HepG2 (cell line): ENCODE data around the gene ATOSB. TPM values are rescaled to one million over a fixed set of nuclear protein-coding genes. Genes with fewer than 3 reads are reported as not detected.

Source experiments
- CCDC6 ChIP-seq: sonication (generic); formaldehyde crosslinking; IDR thresholded peaks from 2 replicates; pipeline ENCODE4 v1.8.1; 2022; ENCODE audit warnings: mild to moderate bottlenecking, missing genetic modification reagents, moderate library complexity
- DMAP1 ChIP-seq: IDR thresholded peaks from 2 replicates; pipeline ENCODE4 v1.6.1; 2016
- EHMT2 ChIP-seq: fragments of 200-600 bp; sonication (generic); IDR thresholded peaks from 2 replicates; pipeline ENCODE4 v1.7.0; 2017; ENCODE audit warnings: antibody characterized with exemption, low read depth, low read length, borderline replicate concordance
- GABPB1 ChIP-seq: IDR thresholded peaks from 2 replicates; pipeline ENCODE4 v1.6.1; 2016; ENCODE audit warnings: mild to moderate bottlenecking, missing genetic modification reagents, moderate library complexity, missing compliant biosample characterization
- GLI4 ChIP-seq: sonication (generic); formaldehyde crosslinking; IDR thresholded peaks from 2 replicates; pipeline ENCODE4 v1.5.1; 2020; ENCODE audit warnings: missing genetic modification reagents, mild to moderate bottlenecking, moderate library complexity, borderline replicate concordance
- HMGA1 ChIP-seq: sonication (generic); formaldehyde crosslinking; conservative IDR thresholded peaks from 2 replicates; pipeline ENCODE4 v1.4.0; 2020; ENCODE audit warnings: missing genetic modification reagents
- HNF4G ChIP-seq, 2 experiments: sonication (generic) in 1 of 2; formaldehyde crosslinking in 1 of 2; IDR thresholded peaks; 2 replicates each; pipeline versions ENCODE4 v1.4.0 to v1.6.1; 2011 to 2020; ENCODE audit warnings: borderline replicate concordance in 2 of 2, low read depth in 2 of 2, mild to moderate bottlenecking in 2 of 2, low read length in 1 of 2, missing genetic modification reagents in 1 of 2, moderate library complexity in 1 of 2
- KMT2B ChIP-seq: IDR thresholded peaks from 2 replicates; pipeline ENCODE4 v1.6.1; 2016; ENCODE audit warnings: missing genetic modification reagents, missing compliant biosample characterization
- MYPOP ChIP-seq: sonication (generic); formaldehyde crosslinking; IDR thresholded peaks from 2 replicates; pipeline ENCODE4 v1.8.1; 2023; ENCODE audit warnings: mild to moderate bottlenecking, moderate library complexity, missing genetic modification reagents
- NR2C2 ChIP-seq: sonication (generic); formaldehyde crosslinking; IDR thresholded peaks from 2 replicates; pipeline ENCODE4 v1.4.0; 2020; ENCODE audit warnings: missing genetic modification reagents, mild to moderate bottlenecking, moderate library complexity, borderline replicate concordance
- ZBTB1 ChIP-seq: sonication (generic); formaldehyde crosslinking; IDR thresholded peaks from 2 replicates; pipeline ENCODE4 v1.4.0; 2020; ENCODE audit warnings: missing genetic modification reagents, borderline replicate concordance
- ZBTB8A ChIP-seq: sonication (generic); formaldehyde crosslinking; IDR thresholded peaks from 2 replicates; pipeline ENCODE4 v1.4.0; 2020; ENCODE audit warnings: mild to moderate bottlenecking, low read depth, missing genetic modification reagents, borderline replicate concordance
- ZNF331 ChIP-seq: sonication (generic); formaldehyde crosslinking; IDR thresholded peaks from 2 replicates; pipeline ENCODE4 v1.4.0; 2020; ENCODE audit warnings: missing genetic modification reagents
- ZNF451 ChIP-seq: sonication (generic); formaldehyde crosslinking; IDR thresholded peaks from 2 replicates; pipeline ENCODE4 v1.5.0; 2020; ENCODE audit warnings: mild to moderate bottlenecking, missing genetic modification reagents
- ZNF510 ChIP-seq: sonication (generic); formaldehyde crosslinking; IDR thresholded peaks from 2 replicates; pipeline ENCODE4 v1.4.0; 2020; ENCODE audit warnings: low read depth, mild to moderate bottlenecking, missing genetic modification reagents
- ZNF512 ChIP-seq: sonication (generic); formaldehyde crosslinking; IDR thresholded peaks from 2 replicates; pipeline ENCODE4 v1.4.0; 2020; ENCODE audit warnings: mild to moderate bottlenecking, missing genetic modification reagents
- polyA plus RNA-seq, 8 experiments: library from polyadenylated mRNA; depleted of rRNA in 3 of 8; stranded (reverse) in 7 of 8; unstranded in 1 of 8; fragments of >200 nt; fragmentation: Illumina TruSeq in 4 of 8; extraction: Trizol in 4 of 8; gene quantifications; 2 replicates each; pipeline versions ENCODE4 v1.2.1 to v1.2.3, GENCODE V29; 2011 to 2016; ENCODE audit warnings: low read depth in 4 of 8, missing spikeins in 1 of 8, mixed read lengths in 1 of 8; ENCODE audit not compliant: insufficient read depth in 1 of 8
- total RNA-seq, 5 experiments: library from RNA; depleted of rRNA; stranded (reverse); fragments of >200 nt; fragmentation: Illumina TruSeq; extraction: Trizol; gene quantifications; 2 replicates each; pipeline ENCODE4 v1.2.3, GENCODE V29; 2016; ENCODE audit warnings: low read depth in 1 of 5
- TF ChIP-seq, protein P1 (sequence below): sonication (generic); formaldehyde crosslinking; IDR thresholded peaks from 2 replicates; pipeline ENCODE4 v1.4.0; 2020; ENCODE audit warnings: mild to moderate bottlenecking, missing genetic modification reagents
- TF ChIP-seq, protein P2 (sequence below): sonication (generic); formaldehyde crosslinking; IDR thresholded peaks from 2 replicates; pipeline ENCODE4 v1.9.0; 2022; ENCODE audit warnings: low read depth, missing genetic modification reagents
- TF ChIP-seq, protein P3 (sequence below): IDR thresholded peaks from 2 replicates; pipeline ENCODE4 v1.6.1; 2016; ENCODE audit warnings: missing compliant biosample characterization, missing genetic modification reagents, borderline replicate concordance
- TF ChIP-seq, protein P4 (sequence below): sonication (generic); formaldehyde crosslinking; IDR thresholded peaks from 2 replicates; pipeline ENCODE4 v1.4.0; 2020; ENCODE audit warnings: low read depth, mild to moderate bottlenecking, missing genetic modification reagents

The ATOSB gene
- total and polyA plus RNA-seq, 2 of the 13 experiments (the other 11 are each of a cell fraction or from before 2014, with no cell fraction given), result 1.9 to 6.4 TPM

DNA sequence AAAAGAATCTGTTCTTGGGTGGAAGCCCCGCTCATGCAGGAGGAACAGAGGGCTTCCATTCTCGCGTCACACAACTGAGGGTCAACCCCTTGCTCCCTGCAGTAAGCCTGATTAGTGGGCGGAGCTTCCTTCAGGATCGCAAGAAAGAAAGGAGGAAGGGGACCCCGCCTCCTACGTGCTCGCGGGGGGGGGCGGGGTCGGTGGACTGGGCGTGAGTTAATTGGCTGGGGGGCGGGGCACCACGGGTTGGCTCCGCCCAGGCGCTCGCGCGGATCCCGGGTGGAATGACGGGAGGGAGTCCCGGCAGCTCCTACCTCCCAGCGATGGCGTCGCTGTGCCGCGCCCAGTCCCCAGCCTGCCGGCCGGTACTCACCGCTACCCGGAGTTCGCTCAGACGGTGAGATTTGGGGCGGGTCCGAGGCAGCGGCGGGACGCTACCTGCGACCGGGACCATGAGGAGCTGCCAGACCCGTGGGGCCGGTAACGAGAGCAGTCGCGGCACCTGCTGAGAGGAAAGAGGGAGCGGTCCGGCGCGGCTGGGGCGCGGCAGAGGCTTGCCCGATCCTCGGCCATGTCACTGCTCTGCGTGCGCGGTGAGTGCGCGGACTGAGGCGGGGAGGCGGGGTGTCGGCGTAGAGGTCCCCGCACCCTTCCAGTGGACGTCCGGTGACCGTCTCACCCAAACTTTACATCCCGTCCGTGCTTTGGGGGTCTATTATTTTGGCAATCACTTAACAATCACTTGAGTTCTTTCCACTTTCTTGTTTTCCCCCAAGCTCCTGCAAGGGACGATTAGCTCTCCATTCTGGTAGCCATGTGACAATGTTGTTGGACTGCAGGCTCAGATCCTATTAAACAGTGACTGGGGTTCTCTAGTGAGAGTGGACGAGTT is 46.3 kb upstream of the ATOSB start, which contains the start of gene UNC13B (continued):
- TF ChIP-seq CCDC6 (CRISPR knock-in tag), result peak; percentile 87
- TF ChIP-seq ZBTB1 (CRISPR knock-in tag), result no peak
- TF ChIP-seq HMGA1 (CRISPR knock-in tag), result no peak
- peak; percentile 92 for TF ChIP-seq DMAP1
- no peak for TF ChIP-seq NR2C2 (CRISPR knock-in tag)
- peak; percentile 75 for TF ChIP-seq ZNF331 (CRISPR knock-in tag)
- peak; percentile 76 for TF ChIP-seq MYPOP (CRISPR knock-in tag)
- no peak for TF ChIP-seq HNF4G (IDR thresholded peaks at IDR 0.05; ENCODE audit: borderline replicate concordance, low read depth, low read length)
- peak; percentile 72 for TF ChIP-seq HNF4G (CRISPR knock-in tag; IDR thresholded peaks at IDR 0.05; ENCODE audit: borderline replicate concordance, low read depth)
- peak; percentile 90 for TF ChIP-seq KMT2B (CRISPR knock-in tag)
- TF ChIP-seq ZNF512 (CRISPR knock-in tag), result no peak
- TF ChIP-seq, protein P1, sequence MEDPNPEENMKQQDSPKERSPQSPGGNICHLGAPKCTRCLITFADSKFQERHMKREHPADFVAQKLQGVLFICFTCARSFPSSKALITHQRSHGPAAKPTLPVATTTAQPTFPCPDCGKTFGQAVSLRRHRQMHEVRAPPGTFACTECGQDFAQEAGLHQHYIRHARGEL (CRISPR knock-in tag), result peak; percentile 76; the same call in 1 of the 2 replicates
- TF ChIP-seq ZNF451 (CRISPR knock-in tag), result peak; percentile 88
- TF ChIP-seq, protein P2, sequence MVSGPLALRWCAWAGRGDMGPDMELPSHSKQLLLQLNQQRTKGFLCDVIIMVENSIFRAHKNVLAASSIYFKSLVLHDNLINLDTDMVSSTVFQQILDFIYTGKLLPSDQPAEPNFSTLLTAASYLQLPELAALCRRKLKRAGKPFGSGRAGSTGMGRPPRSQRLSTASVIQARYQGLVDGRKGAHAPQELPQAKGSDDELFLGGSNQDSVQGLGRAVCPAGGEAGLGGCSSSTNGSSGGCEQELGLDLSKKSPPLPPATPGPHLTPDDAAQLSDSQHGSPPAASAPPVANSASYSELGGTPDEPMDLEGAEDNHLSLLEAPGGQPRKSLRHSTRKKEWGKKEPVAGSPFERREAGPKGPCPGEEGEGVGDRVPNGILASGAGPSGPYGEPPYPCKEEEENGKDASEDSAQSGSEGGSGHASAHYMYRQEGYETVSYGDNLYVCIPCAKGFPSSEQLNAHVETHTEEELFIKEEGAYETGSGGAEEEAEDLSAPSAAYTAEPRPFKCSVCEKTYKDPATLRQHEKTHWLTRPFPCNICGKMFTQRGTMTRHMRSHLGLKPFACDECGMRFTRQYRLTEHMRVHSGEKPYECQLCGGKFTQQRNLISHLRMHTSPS (CRISPR knock-in tag), result peak; percentile 25; the same call in 1 of the 2 replicates
- TF ChIP-seq EHMT2, result no peak
- TF ChIP-seq GLI4 (CRISPR knock-in tag), result peak; percentile 90; the same call in 1 of the 2 replicates
- TF ChIP-seq, protein P3, sequence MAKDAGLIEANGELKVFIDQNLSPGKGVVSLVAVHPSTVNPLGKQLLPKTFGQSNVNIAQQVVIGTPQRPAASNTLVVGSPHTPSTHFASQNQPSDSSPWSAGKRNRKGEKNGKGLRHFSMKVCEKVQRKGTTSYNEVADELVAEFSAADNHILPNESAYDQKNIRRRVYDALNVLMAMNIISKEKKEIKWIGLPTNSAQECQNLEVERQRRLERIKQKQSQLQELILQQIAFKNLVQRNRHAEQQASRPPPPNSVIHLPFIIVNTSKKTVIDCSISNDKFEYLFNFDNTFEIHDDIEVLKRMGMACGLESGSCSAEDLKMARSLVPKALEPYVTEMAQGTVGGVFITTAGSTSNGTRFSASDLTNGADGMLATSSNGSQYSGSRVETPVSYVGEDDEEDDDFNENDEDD, result no peak; the same call in 1 of the 2 replicates
- TF ChIP-seq ZNF510 (CRISPR knock-in tag), result no peak
- TF ChIP-seq GABPB1, result peak; percentile 83
- TF ChIP-seq, protein P4, sequence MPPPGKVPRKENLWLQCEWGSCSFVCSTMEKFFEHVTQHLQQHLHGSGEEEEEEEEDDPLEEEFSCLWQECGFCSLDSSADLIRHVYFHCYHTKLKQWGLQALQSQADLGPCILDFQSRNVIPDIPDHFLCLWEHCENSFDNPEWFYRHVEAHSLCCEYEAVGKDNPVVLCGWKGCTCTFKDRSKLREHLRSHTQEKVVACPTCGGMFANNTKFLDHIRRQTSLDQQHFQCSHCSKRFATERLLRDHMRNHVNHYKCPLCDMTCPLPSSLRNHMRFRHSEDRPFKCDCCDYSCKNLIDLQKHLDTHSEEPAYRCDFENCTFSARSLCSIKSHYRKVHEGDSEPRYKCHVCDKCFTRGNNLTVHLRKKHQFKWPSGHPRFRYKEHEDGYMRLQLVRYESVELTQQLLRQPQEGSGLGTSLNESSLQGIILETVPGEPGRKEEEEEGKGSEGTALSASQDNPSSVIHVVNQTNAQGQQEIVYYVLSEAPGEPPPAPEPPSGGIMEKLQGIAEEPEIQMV (CRISPR knock-in tag), result no peak
- no peak for TF ChIP-seq ZBTB8A
